COLO829 (cell line): ENCODE measurements around the gene CLEC5A.
"Not testable (repeated sequence)": the region's sequence is repeated elsewhere in the genome, so short reads cannot be mapped to it uniquely, and the experiment has no call there.

Experiments
- DNase-seq: peaks from one replicate; pipeline ENCODE4 v3.0.0; 2012; ENCODE audit warnings: low spot score

CLEC5A gene

DNA sequence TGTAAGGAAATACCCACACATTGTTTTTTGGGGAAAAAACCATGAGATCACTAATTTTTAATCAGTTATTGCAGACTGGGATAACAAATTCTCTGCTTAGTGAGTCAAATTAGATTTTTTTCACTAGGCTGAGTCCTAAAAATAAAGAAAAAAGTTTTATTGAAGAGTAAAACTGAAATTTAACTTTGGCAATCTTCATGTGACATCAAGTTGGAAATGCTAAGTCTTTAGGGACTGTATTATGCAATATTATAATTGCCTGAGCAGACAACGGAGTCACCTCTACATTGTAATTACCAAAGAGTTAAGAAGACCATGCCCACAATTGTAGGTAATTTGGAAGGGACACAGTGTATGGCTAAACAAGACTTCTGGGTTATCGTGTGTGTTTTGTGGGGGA, 2.2 kb upstream of the CLEC5A start:
- DNase-seq, result no peak

GRCh38 chr7:141945356-141945755, 1.4 kb downstream of the CLEC5A start:
- DNase-seq, result no peak

DNA sequence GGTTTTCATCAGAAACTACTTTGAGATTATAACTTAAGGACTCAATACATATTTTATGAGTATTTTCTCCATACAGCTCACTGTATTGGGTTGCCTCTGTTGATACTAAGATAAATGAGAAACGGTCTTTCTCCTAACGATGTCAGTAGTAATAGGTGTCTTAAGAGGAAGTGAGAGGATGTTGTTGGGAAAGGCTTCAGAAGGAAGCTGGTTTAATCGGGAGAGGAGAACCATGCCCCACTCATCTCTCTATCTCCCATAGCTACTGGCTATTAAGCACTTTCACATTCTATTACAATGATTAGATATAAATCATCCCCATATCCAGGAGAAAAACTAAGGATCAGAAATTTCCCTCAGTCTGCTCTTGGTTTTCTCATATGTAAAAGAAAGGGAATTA, 2.0 kb downstream of the CLEC5A start:
- DNase-seq, result no peak

GRCh38 chr7:141943846-141944245, 2.9 kb downstream of the CLEC5A start:
- DNase-seq, result no peak

GRCh38 chr7:141941075-141941474, 5.7 kb downstream of the CLEC5A start:
- no peak for DNase-seq

DNA sequence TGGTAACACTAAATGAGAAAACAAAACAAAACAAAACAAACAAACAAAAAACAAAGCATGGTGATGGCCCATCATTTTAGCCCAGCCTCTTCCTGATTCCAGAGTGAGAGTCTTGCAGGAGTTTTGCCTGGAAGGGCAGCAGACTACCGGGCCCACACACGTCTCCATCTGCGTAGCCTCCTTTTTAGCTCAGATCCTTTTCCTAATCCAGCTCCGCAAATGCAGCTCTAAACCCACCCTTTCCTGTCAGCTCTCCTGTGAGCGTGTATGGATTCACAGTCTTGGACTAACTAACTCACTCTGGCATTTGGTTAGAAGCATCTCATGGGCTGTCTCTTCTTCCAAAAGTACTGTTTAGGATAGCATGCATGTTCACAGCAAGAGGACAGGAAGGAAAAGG, 16.6 kb downstream of the CLEC5A start:
- no peak for DNase-seq

- no peak for DNase-seq
These were observed 18.0 kb downstream of the CLEC5A start for GRCh38 chr7:141928845-141929195.

DNA sequence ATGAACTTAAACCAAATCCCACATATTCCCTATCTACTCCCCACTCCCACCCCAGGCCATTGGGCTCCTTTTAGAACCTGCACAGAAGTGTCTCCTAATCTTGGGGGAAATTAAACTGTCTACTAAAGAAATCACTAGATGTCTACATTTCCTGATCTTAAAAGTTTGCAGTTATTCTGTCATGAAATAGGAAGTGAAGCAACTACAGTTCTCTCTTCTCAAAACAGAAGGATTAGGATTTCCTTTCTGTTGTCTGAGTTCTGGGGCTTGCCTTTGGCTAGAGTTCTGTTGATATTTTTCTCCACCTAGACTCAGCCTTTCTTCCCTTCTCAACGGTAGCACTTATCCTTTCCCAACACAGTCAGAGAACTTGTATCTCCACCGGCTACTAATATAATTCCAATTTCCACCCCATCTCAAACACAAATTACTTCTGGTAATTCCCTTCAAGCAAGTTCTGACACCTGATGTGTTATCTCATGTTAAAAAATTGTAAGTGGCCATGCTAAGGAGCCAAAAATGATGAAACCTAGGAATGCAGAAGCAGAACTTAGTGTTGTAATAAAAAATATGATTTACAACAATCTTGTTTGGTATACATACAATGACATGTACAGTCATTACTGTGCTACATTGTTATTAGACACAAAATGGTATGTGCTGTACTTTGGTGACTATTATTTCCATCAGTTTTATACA, 18.5 kb downstream of the CLEC5A start:
- no peak for DNase-seq

GRCh38 chr7:141920281-141920680, 26.5 kb downstream of the CLEC5A start:
- no peak for DNase-seq

DNA sequence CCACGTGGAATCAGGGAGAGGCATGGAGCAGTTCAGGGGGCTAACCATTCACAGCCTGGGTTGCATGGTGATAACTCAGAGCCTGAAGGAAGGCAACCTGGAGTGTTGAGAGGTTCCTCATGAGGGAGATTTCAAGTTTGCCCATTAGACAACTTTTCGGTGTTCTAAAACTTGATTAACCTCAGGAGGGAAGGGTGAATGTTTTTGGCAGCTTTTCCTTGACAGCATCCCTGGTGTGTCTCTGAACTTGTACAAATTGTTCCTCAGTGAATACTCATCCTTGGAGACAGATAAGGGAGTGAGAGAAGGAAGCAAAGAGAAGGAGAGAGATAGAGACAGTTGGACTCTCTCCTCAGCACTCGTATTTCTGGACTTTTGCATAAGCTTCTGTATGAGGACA, 30.7 kb downstream of the CLEC5A start, which contains the start of gene OR9A4:
Gene OR9A4, plus strand, starts transcription at position 301 of the 400 bp plus-strand sequence. CDS start 2,477 bp downstream, outside the sequence.
- no peak for DNase-seq

DNA sequence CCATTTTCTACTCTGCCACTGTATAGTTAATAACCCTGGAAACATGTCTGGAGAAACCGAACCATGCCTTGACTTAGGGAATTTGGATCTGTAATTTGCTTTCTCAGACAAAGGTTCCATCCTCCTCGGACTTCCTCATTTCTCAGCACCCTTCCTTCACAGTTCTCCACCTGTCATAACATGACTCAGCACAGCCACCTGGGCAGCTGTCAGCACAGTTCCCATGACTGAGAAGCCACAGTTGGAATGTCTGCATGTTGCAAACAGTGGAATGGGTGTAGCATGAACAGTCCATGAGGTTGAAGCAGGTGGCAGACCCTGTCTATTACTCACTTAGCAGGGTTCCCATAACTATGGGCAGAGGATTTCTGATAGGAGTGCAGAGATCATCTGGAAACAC, 31.2 kb downstream of the CLEC5A start:
- DNase-seq, result no peak

GRCh38 chr7:141911391-141911790, 35.4 kb downstream of the CLEC5A start:
- no peak for DNase-seq

GRCh38 chr7:141906285-141906684, 40.5 kb downstream of the CLEC5A start:
- DNase-seq, result peak; percentile 41

GRCh38 chr7:141899366-141899765, 47.4 kb downstream of the CLEC5A start:
- DNase-seq, result not testable (repeated sequence)

DNA sequence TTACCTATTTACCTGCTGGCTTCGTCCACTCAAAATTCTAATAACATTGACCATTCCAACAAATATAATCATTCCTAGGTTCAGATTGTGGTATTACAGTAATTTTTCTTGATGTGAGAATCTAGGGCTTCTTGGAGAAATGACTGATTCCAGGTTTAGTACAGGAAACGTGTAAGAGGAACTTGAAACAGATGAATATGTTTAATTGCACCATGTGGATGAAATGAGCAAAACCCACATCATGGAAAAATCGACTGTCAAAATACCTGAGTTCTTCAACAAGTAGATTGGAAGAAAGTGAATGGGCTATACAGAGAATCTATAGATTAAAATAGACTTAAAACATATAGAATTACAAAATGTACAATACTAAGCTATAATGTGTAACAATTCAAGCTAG, 55.4 kb downstream of the CLEC5A start:
- DNase-seq, result no peak

DNA sequence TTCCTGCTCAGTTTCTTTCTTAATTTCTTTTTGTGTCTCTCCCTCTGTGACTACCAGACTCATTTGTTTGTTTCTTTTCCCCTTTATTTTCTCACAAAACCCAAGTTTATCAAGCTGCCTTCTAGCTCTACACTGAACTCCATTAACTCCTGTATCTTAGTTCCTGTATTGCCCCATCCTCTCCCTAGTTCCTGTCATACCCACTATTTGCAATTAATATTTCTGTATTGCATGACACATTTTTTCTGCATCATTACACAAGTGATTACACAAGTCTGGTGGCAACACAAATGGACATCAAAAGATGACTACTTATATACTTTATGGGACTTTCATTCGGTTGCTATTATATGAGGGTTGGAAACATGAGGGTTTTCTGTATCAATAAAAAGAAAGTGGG, 57.5 kb downstream of the CLEC5A start:
- DNase-seq, result no peak

DNA sequence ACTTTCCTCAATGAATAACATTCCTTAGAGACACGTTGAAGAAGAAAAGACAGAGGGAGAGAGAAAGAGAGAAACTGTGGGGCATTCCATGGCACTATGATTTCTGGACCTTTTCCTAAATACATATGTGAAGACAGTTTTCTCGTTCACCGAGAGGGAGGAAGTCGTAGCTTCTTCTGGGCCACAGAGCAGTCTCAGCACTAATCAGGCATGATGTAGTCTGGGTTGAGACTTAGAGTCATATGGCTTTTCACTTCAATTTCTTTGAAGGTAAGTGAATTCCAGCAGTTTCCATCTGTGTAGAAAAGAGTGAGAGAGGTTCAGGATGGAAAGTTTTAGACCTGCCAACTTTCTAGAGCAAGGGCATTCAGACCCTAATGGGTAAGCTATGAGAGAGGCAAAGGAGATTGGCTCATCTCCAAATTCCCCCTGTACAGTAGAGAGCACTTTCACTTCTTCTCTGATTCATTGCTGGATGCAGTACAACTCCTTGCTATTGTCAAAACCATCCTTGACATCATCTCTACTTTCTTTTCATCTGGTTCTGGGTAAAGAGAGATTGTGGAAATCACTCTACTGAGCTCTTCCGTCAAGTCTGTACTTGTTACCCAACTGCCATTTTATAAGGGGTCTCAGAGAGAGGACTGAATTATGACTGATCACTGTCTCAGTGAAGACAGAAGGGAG, 62.1 kb downstream of the CLEC5A start:
- no peak for DNase-seq

GRCh38 chr7:141880960-141881359, 65.8 kb downstream of the CLEC5A start:
- no peak for DNase-seq

DNA sequence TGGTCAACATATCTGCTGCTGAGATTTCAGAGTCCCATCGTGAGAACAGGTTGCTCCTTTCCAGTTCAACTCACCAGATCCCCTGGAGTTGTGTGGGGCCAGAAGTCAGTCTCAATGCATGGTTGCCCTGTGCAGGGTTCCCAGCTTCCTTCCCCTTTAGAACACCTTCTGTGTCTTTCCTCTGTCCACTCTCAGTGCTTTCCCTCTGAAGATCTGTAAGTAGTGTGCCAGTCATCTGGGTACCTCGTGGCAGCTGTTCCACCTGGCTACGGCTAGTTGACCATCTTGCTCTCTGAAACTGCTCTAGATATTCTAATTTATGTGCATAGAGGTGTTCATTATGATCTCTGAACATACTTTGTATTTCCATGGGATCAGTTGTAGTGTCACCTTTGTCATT, 69.4 kb downstream of the CLEC5A start:
- no peak for DNase-seq
